HuH-7.5 (cell line): ENCODE data around the gene DENND1C.

Experiments used
- DNase-seq: peaks from one replicate; pipeline ENCODE4 v3.0.0; 2011; ENCODE audit warnings: low spot score

DENND1C gene

GRCh38 chr19:6481541-6482342 lies at the start of gene DENND1C:
DENND1C (minus strand) TSS chr19:6481787; CDS start chr19:6481695, 92 bp downstream.
- DNase-seq: peak; percentile 65

DNA sequence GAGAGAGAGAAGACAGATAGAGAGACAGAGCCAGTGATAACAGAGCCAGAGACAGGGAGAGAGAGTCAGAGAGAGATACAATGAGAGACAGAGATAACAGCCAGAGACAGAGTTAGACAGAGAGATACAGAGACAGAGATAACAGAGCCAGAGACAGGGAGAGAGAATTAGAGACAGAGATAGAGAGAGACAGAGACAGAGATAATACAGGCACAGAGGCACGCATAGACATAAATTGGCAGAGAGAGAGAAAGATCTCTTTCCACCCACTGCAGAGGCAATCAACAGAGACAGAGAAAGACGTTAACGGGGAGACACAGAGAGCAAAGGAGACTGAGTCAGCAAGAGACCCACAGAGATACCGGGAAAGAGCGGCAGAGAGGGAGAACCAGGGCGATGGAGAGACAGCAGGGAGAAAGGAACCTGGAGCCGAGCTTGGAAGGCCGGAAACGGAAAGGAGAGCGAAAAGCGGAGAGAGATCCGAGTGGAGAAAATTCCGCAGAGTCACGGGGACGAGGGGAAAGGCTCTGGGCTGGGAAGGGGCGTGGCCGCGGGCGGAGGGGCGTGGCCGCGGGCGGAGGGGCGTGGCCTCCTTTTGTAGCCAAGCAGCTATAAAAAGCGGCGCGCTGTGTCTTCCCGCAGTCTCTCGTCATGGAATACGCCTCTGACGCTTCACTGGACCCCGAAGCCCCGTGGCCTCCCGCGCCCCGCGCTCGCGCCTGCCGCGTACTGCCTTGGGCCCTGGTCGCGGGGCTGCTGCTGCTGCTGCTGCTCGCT lies 49.0 kb upstream of the DENND1C start, which contains the start of gene TNFSF9:
Gene TNFSF9 (plus strand): TSS at position 641 of the 777 bp plus-strand sequence. CDS start 11 bp downstream, at position 652.
- DNase-seq: peak; percentile 97

GRCh38 chr19:6529937-6530385 lies 48.4 kb upstream of the DENND1C start:
- DNase-seq: no peak

DNA sequence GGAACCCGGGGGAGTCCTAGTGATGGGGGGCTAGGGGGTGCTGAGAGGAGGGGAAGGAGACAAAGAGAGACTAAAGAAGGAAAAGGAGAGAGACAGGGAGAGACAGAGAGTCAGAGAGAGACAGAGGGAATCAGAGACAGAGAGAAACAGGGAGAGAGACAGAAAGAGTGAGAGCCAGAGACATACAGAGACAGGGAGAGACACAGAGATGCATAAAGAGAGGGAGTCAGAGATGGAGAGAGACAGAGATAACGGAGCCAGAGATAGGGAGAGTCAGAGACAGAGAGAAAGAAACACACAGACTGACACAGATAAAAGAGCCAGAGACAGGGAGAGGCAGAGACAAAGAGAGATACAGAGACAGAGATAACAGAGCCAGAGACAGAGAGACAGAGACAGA lies 47.8 kb upstream of the DENND1C start:
- no peak for DNase-seq

- DNase-seq: no peak
Measured at GRCh38 chr19:6528544-6529121, 47.0 kb upstream of the DENND1C start.

- DNase-seq: no peak
Measured at GRCh38 chr19:6527893-6528543, 46.4 kb upstream of the DENND1C start.

- DNase-seq: no peak
Measured at GRCh38 chr19:6524311-6524710, 42.7 kb upstream of the DENND1C start.

GRCh38 chr19:6522712-6523111 lies 41.1 kb upstream of the DENND1C start:
- DNase-seq: no peak

- no peak for DNase-seq
Measured at GRCh38 chr19:6521718-6522646, 40.4 kb upstream of the DENND1C start.

- no peak for DNase-seq
Measured at GRCh38 chr19:6519289-6519688, 37.7 kb upstream of the DENND1C start.

- no peak for DNase-seq
Measured at GRCh38 chr19:6518145-6518911, 36.7 kb upstream of the DENND1C start.

DNA sequence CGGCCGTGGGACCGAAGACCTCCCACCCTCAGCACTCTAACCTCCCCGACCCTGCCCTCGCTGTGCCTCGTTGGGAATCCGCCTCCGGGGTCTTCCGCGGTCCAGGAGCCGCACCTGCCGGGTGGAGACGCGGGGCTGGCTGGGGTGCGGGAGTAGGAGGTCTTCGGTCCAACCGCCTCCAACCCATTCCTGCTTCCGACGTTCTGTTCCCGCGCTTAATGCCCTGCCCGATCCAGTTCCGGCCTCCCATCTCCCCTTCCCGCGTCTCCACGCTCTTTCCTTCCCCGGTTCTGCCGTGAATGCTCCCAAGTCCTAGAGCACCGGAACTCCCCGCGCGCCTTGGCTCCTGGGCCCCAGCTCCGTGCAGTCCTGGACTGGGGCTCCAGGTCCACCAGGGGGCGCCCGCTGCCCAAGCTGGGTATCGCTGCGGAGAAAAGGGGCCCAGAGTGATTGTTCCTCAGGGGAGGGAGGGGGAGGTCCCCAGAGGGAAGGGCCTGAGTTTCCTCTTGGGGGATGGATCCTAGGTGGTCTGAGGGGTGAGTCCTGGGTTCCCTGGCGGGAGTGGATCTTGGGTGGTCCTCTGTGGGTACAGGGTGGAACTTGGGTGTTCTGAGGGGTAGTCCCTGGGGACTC lies 35.2 kb upstream of the DENND1C start:
- peak; percentile 92 for DNase-seq

DNA sequence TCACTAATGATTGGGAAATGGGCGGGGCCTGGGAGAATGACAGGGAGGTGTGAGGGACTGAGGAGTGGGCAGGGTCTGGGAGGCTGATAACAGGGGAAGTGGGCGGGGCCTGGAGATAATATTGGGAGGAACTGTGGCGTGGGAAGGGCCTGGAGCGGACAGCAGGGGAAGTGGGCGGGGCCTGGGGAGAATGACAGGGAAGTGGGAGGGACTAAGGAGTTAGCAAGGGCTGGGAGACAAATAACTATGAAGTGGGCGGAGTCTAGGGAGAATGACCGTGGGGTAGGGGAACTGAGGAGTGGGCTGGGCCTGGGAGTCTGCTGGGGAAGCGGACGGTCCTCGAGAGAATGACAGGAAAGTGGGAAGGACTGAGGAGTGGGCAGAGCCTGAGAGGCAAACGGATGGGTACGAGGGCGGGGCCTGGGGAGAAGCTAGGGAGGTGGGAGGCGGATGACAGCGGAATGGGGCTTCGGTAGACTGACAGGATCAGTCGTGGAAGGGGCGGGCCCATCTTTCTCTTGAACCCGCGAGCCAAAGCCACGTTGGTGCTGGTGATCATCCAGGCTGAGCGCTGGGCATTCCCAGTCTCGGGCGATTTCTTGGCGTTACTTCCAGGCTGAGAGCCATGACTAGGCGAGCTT lies 34.6 kb upstream of the DENND1C start:
- peak; percentile 81 for DNase-seq

DNA sequence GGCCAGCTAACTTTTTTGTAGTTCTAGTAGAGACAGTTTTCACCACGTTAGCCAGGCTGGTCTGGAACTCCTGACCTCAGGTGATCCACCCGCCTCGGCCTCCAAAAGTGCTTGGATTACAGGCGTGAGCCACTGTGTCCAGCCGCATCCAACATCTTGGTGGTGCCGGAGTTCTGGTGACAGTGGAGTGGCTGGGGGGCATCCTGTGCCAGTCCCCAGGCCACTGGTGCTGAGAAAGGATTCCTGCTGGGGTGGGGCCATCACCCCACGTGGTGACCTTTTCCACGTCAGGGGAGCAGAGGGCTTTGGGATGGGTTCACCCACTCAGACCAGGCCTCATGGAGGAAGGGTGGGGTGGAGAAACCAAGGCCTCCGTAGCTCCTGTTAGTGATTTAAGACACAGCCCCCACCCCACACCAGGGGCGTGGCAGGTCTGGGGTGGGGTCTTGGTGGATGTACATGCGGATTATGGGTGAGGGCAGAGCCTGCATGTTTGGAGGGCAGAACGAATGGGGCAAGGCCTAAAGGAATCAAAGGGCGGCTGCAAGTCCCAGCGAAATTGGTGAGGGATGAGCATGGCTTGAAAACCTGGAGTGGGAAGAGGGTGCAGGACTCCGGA lies 33.4 kb upstream of the DENND1C start:
- DNase-seq: no peak

DNA sequence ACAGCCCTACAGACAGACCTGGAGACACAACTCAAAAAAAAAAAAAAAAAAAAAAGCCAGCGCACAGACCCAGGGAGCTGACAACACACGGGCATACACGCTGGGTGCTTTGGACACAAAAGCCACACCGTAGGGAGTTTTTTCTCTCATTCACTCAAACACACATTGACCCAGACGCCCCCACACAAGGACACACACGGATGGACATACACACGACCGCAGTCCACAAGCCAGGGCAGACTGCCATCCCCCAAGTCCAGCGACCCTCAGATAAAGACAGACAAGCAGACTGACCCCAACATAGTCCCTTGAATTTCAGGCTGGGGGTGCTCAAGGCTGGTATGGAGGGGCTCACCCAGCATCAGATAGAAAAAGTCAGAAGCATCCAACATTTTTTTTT lies 32.5 kb upstream of the DENND1C start:
- no peak for DNase-seq

GRCh38 chr19:6510618-6511017 lies 29.0 kb upstream of the DENND1C start:
- no peak for DNase-seq

DNA sequence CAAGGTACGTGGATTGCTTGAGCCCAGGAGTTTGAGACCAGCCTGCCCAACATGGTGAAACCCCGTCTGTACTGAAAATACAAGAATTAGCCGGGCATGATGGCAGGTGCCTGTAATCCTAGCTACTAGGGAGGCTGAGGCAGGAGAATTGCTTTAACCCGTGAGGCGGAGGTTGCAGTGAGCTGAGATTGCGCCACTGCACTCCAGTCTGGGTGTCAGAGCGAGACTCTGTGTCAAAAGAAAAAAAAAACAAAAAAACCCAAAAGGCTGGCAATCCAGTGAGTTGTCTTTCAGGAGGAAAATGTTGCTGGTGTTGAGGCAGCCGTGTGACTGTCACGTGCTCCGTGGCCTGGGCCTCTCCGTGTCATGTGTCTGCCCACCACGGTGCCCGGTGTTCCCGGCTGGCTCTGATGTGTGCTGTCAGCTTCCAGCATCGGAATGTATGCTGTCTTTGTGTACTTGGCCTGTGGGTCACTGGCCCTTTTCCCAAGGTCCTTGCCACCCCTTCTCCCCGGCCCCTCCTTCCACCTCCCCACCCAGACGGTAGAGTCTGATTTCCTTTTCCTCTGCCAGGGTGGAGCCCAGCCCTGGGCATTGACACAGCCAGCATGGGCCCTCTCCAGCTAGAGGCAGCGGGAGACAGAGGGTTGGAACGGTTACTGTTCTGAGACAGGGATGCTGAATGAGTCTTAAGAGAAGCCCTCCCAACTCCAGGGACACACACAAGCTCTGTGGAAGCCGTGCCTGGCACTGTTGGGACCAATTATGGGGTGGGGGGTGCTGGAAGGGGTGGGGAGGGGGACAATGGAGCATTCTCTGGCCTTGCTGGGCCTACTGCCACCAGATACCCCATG lies 27.8 kb upstream of the DENND1C start:
- peak; percentile 75 for DNase-seq
